GM18520 (cell line): ENCODE measurements around the gene NCKAP1.
"Not testable (repeated sequence)": the region's sequence is repeated elsewhere in the genome, so short reads cannot be mapped to it uniquely, and the experiment has no call there.

Source experiments
- ATAC-seq: cut with Tn5 transposase; IDR thresholded peaks from one replicate; pipeline ENCODE4 v1.9.1; 2021; ENCODE audit not compliant: unreplicated experiment

NCKAP1 gene

GRCh38 chr2:182883451-182883850 lies 154.8 kb downstream of the NCKAP1 start:
- no peak for ATAC-seq

- ATAC-seq, result not testable (repeated sequence)
Observed at GRCh38 chr2:182880100-182880499, 158.2 kb downstream of the NCKAP1 start.

- not testable (repeated sequence) for ATAC-seq
Observed at GRCh38 chr2:182876653-182877052, 161.6 kb downstream of the NCKAP1 start.

- no peak for ATAC-seq
Observed at GRCh38 chr2:182870227-182870626, 168.0 kb downstream of the NCKAP1 start.

- no peak for ATAC-seq
Observed at GRCh38 chr2:182868054-182868796, 170.0 kb downstream of the NCKAP1 start.

GRCh38 chr2:182867426-182868053 lies 170.7 kb downstream of the NCKAP1 start:
- ATAC-seq, result no peak

GRCh38 chr2:182866461-182867406 lies 171.5 kb downstream of the NCKAP1 start, which contains the start of gene FRZB:
Gene FRZB (minus strand): TSS chr2:182866637. CDS start chr2:182866552, 85 bp downstream.
- ATAC-seq, result no peak

- no peak for ATAC-seq
Observed at GRCh38 chr2:182866095-182866460, 172.2 kb downstream of the NCKAP1 start.

- ATAC-seq, result no peak
Observed at GRCh38 chr2:182864949-182865570, 173.2 kb downstream of the NCKAP1 start.

GRCh38 chr2:182863642-182864041 lies 174.6 kb downstream of the NCKAP1 start:
- no peak for ATAC-seq

- ATAC-seq, result no peak
Observed at GRCh38 chr2:182862091-182862490, 176.2 kb downstream of the NCKAP1 start.

- no peak for ATAC-seq
Observed at GRCh38 chr2:182860858-182861257, 177.4 kb downstream of the NCKAP1 start.
